GM18502 (cell line): ENCODE measurements around the gene MRLN.
"Not testable (repeated sequence)": the region's sequence is repeated elsewhere in the genome, so short reads cannot be mapped to it uniquely, and the experiment has no call there.

Experiments used
- ATAC-seq: cut with Tn5 transposase; IDR thresholded peaks from one replicate; pipeline ENCODE4 v1.9.1; 2021; ENCODE audit warnings: mild to moderate bottlenecking; ENCODE audit not compliant: unreplicated experiment, poor library complexity

Gene MRLN

DNA sequence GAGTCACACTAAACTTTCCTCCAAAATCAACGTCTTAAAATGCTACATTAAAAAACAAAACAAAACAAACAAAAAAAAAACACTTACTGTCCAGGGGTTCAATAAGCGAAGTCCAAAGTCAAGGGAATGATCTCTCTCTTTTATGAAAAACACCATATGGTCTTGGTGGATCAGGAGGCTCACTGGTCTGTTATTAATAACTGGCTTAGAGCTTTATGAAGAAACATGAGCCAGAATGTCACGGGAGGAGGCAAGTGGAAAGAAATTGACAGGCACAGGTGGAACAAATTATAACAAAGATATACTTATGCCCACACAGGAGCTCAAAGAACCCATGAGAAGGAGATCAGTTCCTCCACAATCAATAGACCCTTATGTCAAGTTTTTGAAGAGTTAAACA lies at the start of gene MRLN:
TSS of gene MRLN (minus strand) at position 189 of the 400 bp plus-strand sequence.
- ATAC-seq: no peak

GRCh38 chr10:59801171-59801570 lies 47.9 kb upstream of the MRLN start:
- no peak for ATAC-seq

- ATAC-seq: no peak
Measured at GRCh38 chr10:59799421-59799820, 46.2 kb upstream of the MRLN start.

- no peak for ATAC-seq
Measured at GRCh38 chr10:59793919-59794318, 40.7 kb upstream of the MRLN start.

DNA sequence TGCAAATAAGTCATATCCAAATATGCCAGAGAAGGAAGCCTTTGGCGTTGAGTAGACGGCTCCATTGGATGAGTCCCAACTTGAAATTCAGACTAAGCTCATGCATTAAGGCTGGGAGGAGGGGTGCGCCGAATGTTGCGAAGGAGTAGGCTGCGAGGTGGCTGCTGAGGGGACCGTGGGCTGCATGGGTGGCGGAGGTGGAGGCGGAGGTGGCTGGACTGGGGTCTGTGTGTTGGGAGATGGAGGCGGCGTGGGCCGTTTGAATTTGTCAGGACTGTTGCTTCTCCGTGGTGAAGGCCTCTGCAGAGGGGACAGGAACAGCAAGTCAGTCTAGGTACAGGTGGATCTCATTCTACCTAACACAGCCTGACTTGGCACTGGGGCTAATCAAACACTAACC lies 39.6 kb upstream of the MRLN start:
- no peak for ATAC-seq

DNA sequence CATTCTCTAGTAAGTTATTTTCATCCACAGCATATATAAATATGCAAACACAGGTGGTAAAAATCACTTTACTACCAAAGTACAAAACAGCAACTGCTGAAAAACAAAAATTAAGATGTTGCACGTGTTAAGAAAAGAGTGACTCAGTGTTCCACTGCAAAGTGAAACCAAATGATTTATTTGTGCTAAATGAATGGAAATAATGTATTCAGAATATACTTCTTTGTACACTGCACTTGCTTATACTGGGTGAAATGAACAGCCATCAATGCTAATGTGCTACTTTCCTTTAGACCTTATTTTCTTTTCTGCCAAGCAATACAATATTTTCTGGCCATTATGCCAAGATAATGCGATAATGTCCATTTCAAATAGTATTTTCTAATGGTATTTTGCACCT lies 38.3 kb upstream of the MRLN start:
- ATAC-seq: no peak

GRCh38 chr10:59790080-59790479 lies 36.8 kb upstream of the MRLN start:
- ATAC-seq: not testable (repeated sequence)

DNA sequence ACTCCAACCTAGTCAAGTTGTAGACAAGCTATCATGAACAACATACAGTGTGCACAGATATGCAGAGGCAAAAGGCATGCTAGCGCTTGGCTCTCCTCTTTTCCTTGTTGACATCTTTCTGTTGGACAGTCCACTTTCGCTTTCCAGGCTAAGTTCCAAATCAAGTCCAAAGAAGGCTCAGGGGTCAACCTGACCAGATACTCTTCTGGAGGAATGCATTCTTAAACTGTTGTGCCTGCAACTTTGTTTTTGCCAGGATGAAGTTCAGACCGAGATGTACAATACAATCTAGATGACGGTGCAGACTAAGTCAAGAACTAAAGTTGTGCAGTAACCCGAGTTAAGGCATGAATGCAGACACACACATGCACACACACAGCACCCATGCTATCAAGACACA lies 35.7 kb upstream of the MRLN start:
- ATAC-seq: not testable (repeated sequence)

GRCh38 chr10:59787032-59787431 lies 33.8 kb upstream of the MRLN start:
- not testable (repeated sequence) for ATAC-seq

GRCh38 chr10:59785476-59785875 lies 32.2 kb upstream of the MRLN start:
- ATAC-seq: not testable (repeated sequence)

DNA sequence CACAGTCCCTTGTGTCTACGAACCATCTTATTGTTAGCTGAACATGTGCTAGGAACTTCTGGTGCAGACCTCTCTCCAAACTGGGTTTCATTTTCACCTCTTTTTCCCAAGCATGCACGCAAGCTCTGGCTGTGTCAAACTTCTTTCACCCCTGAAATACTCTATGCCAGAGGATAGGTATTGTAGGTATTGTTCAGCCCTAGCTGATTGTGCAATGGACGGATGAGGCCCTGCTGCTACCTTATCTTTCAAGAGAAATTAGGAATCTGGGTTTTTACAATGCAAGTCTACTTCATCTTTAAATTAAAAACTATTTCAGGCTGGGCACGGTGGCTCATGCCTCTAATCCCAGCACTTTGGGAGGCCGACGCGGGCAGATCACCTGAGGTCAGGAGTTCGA lies 28.3 kb upstream of the MRLN start:
- no peak for ATAC-seq

- ATAC-seq: no peak
Measured at GRCh38 chr10:59779756-59780533, 26.7 kb upstream of the MRLN start.

- no peak for ATAC-seq
Measured at GRCh38 chr10:59774451-59774850, 21.2 kb upstream of the MRLN start.

DNA sequence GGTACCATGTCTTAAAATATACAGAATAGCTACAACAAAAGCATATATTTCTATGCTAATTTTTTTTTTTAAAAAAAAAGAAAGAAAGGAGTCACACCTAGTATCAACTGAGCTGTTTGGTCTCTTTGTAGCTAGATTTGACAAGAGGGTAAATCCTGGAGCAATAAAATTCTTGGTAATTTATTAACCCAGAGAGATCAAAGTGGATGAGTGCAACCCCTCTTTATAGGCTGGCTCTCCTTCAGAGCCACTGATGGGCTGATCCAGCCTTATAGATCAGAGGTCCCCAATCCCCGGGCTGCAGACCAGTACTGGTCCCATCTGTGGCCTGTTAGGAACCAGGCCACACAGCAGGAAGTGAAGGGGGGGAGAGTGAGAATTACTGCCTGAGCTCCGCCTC lies 19.8 kb upstream of the MRLN start:
- ATAC-seq: no peak

DNA sequence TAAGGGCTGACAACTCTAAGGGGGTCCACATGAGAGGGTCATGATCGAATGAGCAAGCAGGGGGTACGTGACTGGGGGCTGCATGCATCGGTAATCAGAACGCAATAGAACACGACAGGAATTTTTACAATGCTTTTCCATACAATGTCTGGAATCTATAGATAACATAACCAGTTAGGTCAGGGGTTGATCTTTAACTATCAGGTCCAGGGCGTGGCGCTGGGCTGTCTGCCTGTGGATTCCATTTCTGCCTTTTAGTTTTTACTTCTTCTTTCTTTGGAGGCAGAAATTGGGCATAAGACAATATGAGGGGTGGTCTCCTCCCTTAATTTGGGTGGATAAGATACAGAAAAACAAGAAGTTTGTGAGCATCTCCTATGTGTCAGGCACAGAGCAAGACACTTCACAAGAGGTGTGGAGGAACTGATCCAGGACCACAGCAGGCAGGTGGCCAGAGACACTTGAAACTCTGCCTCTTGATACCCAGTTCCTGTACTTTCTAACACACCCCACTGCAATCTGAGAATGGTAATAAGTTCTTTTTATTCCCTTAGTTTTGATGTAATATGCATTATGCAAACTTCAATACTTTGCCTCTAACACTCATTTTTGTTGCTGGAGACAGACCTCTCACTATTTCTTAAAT lies 18.0 kb upstream of the MRLN start:
- ATAC-seq: no peak

DNA sequence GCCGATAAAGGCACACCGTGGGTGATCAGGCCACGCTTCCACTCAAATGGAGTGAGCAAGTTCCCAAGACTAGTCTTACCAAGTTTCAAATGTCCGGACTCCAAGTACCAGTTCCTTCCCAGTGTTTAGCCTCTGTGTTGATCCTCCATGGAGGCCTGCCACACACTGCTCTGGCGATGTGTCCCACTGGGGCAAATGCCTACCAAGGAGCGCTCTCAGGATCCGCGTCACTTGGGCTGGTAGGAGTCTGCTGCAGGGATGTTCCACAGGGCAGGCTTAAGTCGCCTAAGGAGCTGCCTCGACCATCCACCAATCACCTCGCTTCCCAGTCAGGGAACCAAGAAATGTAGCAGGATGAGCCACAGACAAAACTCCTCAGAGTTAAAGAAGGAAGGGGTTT lies 17.4 kb upstream of the MRLN start:
- ATAC-seq: no peak

DNA sequence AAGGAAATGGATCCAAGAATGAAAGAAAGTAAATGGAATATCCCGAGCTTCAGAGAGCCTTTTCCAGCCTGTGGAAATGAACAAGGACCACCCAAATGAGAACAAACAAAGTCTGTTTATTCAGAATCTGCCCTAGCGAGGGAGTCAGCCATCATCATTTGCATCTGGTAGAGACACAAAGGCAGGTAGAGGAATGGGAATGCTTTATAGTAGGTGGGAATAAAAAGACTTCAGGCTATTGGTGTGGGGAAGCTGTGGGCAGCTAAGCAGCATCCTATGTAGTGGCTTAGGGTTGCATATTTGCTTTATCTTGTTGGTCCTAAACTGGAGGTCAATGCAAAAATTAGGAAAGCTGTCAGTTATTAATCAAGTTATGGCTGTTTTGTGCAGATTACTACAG lies 9.2 kb upstream of the MRLN start:
- ATAC-seq: no peak

GRCh38 chr10:59757966-59758365 lies 4.7 kb upstream of the MRLN start:
- ATAC-seq: no peak

- ATAC-seq: no peak
Measured at GRCh38 chr10:59754951-59755350, 1.7 kb upstream of the MRLN start.

DNA sequence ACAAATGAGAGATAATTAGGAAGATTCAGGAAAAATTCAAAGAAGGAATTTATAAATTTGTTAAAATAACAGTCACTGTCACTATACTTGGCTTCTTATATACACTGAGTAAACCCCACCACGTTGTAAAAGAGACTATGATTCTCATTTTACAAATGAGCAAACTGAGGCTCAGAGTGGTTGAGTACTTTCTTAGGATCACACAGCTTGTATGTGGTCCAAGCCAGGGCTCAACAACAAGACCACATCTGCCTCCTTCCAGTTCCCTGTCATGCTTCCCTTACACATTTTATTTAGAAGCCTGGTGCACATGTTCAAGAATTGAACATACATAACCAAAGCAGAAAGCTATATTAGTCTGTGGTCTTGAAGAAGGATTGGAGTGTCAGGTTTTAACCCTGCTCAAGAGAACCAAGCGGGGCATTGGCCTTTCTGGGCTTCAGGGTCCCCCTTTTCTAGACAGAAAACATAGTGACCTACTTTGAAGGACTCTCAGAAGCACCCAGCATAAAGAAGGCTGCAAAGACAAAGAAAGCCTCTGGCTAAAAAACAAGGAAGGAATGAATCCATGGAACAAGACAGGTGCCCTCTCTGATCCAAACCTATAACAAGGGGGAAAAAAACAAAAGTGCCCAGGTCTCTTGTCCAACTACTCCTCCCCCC lies 846 bp downstream of the MRLN start:
- ATAC-seq: no peak

DNA sequence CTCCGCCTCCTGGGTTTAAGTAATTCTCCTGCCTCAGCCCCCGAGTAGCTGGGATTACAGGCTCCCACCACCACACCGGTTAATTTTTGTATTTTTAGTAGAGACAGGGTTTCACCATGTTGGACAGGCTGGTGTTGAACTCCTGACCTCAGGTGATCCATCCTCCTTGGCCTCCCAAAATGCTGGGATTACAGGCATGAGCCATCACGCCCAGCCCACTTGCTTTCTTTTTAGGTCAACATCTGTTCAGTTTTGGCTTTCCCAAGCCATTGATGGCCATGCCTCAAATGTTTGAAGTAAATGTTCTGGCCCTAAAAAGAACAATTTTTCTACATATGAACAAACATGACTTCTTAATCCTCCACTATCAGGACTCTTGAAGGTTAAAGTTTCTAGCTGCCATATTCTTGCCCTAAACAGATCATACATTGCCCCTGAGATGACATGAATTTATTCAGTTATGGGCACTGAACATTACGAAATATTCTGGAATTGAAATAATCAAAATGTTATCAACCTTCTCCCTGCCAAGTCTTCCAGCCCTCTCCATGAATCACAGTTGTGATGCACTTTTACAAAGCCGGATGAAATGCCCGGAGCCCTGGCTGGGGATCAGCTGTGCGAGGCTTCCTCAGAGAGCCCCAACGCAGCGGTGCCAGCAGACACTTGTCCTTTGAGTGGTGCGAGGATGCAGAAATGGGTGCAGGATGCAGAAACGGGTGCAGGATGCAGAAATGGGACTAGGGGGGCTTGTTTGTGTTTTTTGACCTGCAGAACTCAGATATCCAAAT lies 2.9 kb downstream of the MRLN start:
- no peak for ATAC-seq
